ENCODE measurements around the gene COX5A.

GRCh38 chr15:74913041-74913440, 24.8 kb downstream of the COX5A start:
- no peak for TF ChIP-seq CTCF (IDR thresholded peaks at IDR 0.05)
- TF ChIP-seq POLR2A (IDR thresholded peaks at IDR 0.05), result no peak
